MCF 10A (cell line): ENCODE data around the gene ZHX3. TPM values are rescaled to one million over a fixed set of nuclear protein-coding genes. Genes with fewer than 3 reads are reported as not detected.

Experiments
- BruUV-seq: library from RNA; stranded (reverse); fragments of 400-500 nt; replicated peaks from 2 replicates; lab custom pipeline; 2021; lab: Mats Ljungman, UMichigan
- CTCF ChIA-PET: fragments of 300-600 bp; sonication (Branson Sonifier 250); formaldehyde crosslinking; extraction: SDS; loops from one replicate; lab custom pipeline; 2021; ENCODE audit warnings: antibody characterized with exemption, inconsistent platforms; lab: Yijun Ruan, JAX
- POLR2A ChIA-PET: fragments of 300-600, 350-650 bp; sonication (Branson Sonifier 250); formaldehyde crosslinking; extraction: SDS; loops from one replicate; lab custom pipeline; 2020; ENCODE audit warnings: antibody characterized with exemption, inconsistent platforms; lab: Yijun Ruan, JAX
- DNase-seq: peaks from one replicate; pipeline ENCODE4 v3.0.0-alpha.2; 2018; ENCODE audit not compliant: unreplicated experiment
- H3K27ac Mint-ChIP-seq: one replicate; pipeline ENCODE4 v1.8.0; 2022; ENCODE audit warnings: mild to moderate bottlenecking, low read depth, mixed read lengths; ENCODE audit not compliant: unreplicated experiment
- H3K27me3 Mint-ChIP-seq: one replicate; pipeline ENCODE4 v1.8.0; 2022; ENCODE audit warnings: mixed read lengths; ENCODE audit not compliant: insufficient read depth, unreplicated experiment
- H3K36me3 Mint-ChIP-seq: one replicate; pipeline ENCODE4 v1.8.0; 2022; ENCODE audit warnings: mild to moderate bottlenecking, moderate library complexity, mixed read lengths; ENCODE audit not compliant: insufficient read depth, unreplicated experiment
- H3K4me1 Mint-ChIP-seq: one replicate; pipeline ENCODE4 v1.8.0; 2022; ENCODE audit warnings: mixed read lengths; ENCODE audit not compliant: insufficient read depth, unreplicated experiment
- H3K4me3 Mint-ChIP-seq: one replicate; pipeline ENCODE4 v1.8.0; 2022; ENCODE audit warnings: mild to moderate bottlenecking, moderate library complexity, mixed read lengths; ENCODE audit not compliant: unreplicated experiment
- H3K9me3 Mint-ChIP-seq: one replicate; pipeline ENCODE4 v1.8.0; 2022; ENCODE audit warnings: mixed read lengths; ENCODE audit not compliant: unreplicated experiment
- intact Hi-C: fragments of 100-400 bp; cut with micrococcal nuclease; formaldehyde crosslinking; loops from 2 replicates; pipeline ENCODE4 v1.14.1; 2022
- total RNA-seq: library from RNA; stranded (reverse); gene quantifications from 2 replicates; pipeline ENCODE4 v1.2.3, GENCODE V29; 2022
- TF ChIP-seq, protein P1 (sequence below): fragments of 200-600 bp; IDR thresholded peaks from one replicate; pipeline ENCODE4 v1.8.0; 2022; ENCODE audit warnings: antibody characterized with exemption, mild to moderate bottlenecking; ENCODE audit not compliant: unreplicated experiment

Gene ZHX3
- total RNA-seq, 1 experiment from 2014 or later: 34.1 TPM

DNA sequence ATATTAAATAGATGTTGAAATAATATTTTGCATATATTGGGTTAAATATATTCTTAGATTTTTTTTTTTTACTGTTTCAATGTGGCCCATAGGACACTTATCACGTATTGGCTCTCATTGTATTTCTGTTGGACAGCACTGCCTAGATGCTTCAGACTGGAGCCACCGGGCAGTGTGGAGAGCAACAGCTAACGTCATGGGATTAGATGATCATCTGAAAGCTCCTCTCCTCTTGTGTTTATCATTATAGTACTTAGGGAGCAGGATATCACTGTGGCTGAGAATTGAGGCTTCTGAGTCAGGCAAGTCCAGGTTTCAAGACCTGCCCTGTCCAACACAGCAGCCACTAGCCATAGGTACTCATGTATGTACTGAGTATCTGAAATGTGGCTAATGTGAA is 87.4 kb downstream of the ZHX3 start:
- H3K36me3 Mint-ChIP-seq: peaks cover 5% of the 10 kb centered on the region
- H3K27me3 Mint-ChIP-seq: no peaks in the 10 kb centered on the region
- H3K27ac Mint-ChIP-seq: no peak overlapping the region
- no peak overlapping the region for H3K4me3 Mint-ChIP-seq
- H3K4me1 Mint-ChIP-seq: peaks cover 33% of the 10 kb centered on the region
- peaks cover 7% of the 10 kb centered on the region for H3K9me3 Mint-ChIP-seq
- intact Hi-C loops: no loop called here
- POLR2A ChIA-PET: interaction anchor here (0.6 to 1.3 kb wide), 3 partner anchors 50 to 428 kb away, joined by 3 to 4 read pairs (median 3); no protein-coding TSS in a partner anchor
- DNase-seq: no peak
- CTCF ChIA-PET: interaction anchor here (0.6 to 7.1 kb wide), 4 partner anchors 56 to 212 kb away, joined by 3 to 154 read pairs (median 20); partner anchors contain the start of gene ZHX3
- no TSS peak for BruUV-seq
- TF ChIP-seq, protein P1, sequence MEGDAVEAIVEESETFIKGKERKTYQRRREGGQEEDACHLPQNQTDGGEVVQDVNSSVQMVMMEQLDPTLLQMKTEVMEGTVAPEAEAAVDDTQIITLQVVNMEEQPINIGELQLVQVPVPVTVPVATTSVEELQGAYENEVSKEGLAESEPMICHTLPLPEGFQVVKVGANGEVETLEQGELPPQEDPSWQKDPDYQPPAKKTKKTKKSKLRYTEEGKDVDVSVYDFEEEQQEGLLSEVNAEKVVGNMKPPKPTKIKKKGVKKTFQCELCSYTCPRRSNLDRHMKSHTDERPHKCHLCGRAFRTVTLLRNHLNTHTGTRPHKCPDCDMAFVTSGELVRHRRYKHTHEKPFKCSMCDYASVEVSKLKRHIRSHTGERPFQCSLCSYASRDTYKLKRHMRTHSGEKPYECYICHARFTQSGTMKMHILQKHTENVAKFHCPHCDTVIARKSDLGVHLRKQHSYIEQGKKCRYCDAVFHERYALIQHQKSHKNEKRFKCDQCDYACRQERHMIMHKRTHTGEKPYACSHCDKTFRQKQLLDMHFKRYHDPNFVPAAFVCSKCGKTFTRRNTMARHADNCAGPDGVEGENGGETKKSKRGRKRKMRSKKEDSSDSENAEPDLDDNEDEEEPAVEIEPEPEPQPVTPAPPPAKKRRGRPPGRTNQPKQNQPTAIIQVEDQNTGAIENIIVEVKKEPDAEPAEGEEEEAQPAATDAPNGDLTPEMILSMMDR: no peak

DNA sequence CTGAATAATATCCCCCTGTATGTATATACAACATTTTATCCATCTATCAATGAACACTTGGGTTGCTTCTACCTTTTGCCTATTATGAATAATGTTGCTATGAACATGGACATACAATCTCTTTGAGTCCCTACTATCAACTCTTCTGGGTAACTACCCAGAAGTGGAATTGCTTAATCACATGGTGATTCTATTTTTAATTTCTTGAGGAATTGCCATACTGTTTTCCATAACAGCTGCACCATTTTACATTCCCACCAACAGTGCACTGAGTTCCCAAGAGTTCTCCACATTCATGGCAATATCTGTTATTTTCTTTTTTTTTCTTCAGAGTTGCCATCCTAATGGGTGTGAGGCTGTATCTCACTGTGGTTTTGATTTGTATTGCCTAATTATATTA is 88.3 kb downstream of the ZHX3 start:
- TF ChIP-seq, protein P1: no peak
- Mint-ChIP-seq H3K27me3 (no peaks in the 10 kb centered on the region), H3K36me3 (peaks cover 5% of the 10 kb centered on the region), H3K4me3 (no peak overlapping the region), H3K27ac (no peak overlapping the region), H3K4me1 (peaks cover 30% of the 10 kb centered on the region), H3K9me3 (peaks cover 7% of the 10 kb centered on the region)
- DNase-seq: no peak
- intact Hi-C loops: no loop called here
- no TSS peak for BruUV-seq
- ChIA-PET POLR2A (interaction anchor here (1.3 kb wide), 1 partner anchor 110 kb away, joined by 4 read pairs; no protein-coding TSS in a partner anchor), CTCF (interaction anchor here (1.0 to 7.1 kb wide), 3 partner anchors 12 to 95 kb away, joined by 3 to 154 read pairs (median 38); no protein-coding TSS in a partner anchor)

DNA sequence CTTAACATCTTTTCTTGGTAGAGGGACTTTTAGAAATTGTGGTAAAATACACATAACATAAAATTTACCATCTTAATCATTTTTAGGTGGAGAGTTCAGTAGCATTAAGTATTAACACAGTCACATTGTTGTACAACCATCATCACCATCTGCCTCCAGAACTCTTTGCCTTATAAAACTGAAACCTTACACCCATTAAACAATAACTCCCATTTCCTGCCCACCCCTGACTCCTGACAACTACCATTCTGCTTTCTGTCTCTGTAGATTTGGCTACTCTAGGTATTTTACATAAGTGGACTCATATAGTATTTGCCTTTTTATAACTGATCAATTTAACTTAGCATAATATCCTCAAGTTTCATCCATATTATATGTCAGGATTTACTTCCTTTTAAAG is 88.7 kb downstream of the ZHX3 start:
- TF ChIP-seq, protein P1: no peak
- peaks cover 26% of the 10 kb centered on the region for H3K4me1 Mint-ChIP-seq
- H3K36me3 Mint-ChIP-seq: peaks cover 5% of the 10 kb centered on the region
- H3K9me3 Mint-ChIP-seq: peaks cover 7% of the 10 kb centered on the region
- no peak overlapping the region for H3K27ac Mint-ChIP-seq
- intact Hi-C loops: no loop called here
- CTCF ChIA-PET: interaction anchor here (1.0 to 7.1 kb wide), 3 partner anchors 11 to 93 kb away, joined by 3 to 154 read pairs (median 7); no protein-coding TSS in a partner anchor
- BruUV-seq: no TSS peak
- no peak overlapping the region for H3K4me3 Mint-ChIP-seq
- POLR2A ChIA-PET: interaction anchor here (1.3 kb wide), 1 partner anchor 111 kb away, joined by 4 read pairs; no protein-coding TSS in a partner anchor
- no peak for DNase-seq
- H3K27me3 Mint-ChIP-seq: no peaks in the 10 kb centered on the region

DNA sequence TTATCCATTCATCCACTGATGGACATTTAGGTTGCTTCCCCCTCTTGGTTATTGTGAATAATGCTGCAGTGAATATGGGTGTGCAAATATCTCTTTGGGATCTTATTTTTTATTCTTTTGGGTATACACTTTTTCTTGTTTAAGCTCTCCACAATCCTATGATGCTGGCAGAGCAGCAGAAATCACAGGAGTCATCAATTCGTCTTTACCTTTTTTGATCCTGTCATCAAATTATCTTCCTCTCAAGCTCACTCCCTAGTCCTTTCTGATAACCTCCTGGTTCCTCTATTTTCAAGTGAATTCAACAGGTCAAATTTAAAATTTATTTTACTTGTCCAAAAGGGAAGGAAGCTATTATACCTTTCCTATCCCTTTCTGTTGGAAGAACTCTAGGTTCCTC is 91.1 kb downstream of the ZHX3 start:
- Mint-ChIP-seq H3K27me3 (no peaks in the 10 kb centered on the region), H3K9me3 (peaks cover 7% of the 10 kb centered on the region), H3K27ac (no peak overlapping the region), H3K4me3 (no peak overlapping the region), H3K4me1 (peaks cover 23% of the 10 kb centered on the region), H3K36me3 (peaks cover 8% of the 10 kb centered on the region)
- TF ChIP-seq, protein P1: no peak
- DNase-seq: no peak
- intact Hi-C loops: no loop called here
- ChIA-PET POLR2A (interaction anchor here (0.6 kb wide), 1 partner anchor 114 kb away, joined by 4 read pairs; the partner anchor contains the start of gene LPIN3), CTCF (interaction anchor here (0.7 to 6.8 kb wide), 5 partner anchors 20 to 114 kb away, joined by 3 to 44 read pairs (median 5); partner anchors contain the start of gene LPIN3)
- BruUV-seq: no TSS peak
